HG03060 (cell line): ENCODE measurements around the gene ADGRL3.

Experiments used
- ATAC-seq: cut with Tn5 transposase; IDR thresholded peaks from one replicate; pipeline ENCODE4 v1.9.1; 2021; ENCODE audit warnings: low read depth, moderate number of reproducible peaks; ENCODE audit not compliant: unreplicated experiment

ADGRL3 gene

DNA sequence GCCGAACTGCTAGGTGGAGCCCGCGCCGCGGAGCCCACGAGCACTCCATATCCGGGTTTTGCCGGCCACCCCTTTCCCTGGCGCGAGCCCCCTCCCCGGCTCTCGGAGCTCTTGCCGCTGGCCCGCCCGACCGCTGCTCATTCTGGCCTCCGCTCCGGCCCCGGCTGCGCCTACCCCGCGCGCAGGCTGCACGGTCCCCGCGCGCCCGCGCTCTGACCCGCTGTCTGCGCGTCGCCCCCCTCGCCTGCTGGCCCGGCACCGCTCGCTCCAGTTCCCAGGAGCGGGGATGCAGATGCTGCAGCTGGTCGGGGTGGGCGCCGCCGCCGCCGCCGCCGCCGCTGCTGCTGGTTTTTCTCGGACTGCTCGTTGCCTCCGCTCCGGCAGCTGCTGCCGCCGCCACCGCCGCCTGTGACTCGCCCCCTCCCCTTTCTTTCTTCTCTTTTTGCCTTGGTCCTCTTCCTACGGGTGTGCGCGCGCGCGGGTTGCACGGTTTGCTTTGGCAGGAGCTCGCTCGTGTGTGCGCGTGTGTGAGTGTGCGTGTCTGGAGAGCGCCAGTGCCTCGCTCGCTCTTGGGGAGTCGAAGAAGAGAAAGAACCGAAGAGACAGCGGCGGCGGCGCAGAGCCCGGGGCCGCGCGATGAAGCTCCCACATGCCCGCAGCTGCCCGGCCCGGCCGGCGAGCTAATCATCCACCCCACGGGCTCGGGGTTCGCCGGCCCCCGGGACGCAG, at the start of gene ADGRL3:
ADGRL3 (plus strand) TSS at position 140 of the 729 bp plus-strand sequence.
- ATAC-seq: no peak

DNA sequence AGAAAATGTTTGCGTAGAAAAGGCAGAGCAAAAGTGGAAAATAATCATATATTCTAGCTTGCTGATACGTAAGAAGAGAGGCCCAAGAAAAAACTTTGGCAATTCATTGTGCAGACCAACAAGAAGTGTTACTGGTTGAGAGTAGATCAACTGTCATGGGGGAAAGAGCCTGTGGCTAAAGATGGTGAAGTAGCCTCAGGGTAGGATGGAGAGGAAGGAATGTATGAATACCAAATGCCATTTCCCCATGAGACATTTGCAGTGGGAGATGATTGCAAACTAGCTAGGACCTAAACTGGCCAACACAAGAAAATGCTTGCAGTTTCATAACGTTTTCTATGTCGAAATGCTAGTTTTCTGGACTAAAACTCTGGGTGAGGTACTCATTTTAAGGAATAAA, 47.7 kb upstream of the ADGRL3 start:
- no peak for ATAC-seq

DNA sequence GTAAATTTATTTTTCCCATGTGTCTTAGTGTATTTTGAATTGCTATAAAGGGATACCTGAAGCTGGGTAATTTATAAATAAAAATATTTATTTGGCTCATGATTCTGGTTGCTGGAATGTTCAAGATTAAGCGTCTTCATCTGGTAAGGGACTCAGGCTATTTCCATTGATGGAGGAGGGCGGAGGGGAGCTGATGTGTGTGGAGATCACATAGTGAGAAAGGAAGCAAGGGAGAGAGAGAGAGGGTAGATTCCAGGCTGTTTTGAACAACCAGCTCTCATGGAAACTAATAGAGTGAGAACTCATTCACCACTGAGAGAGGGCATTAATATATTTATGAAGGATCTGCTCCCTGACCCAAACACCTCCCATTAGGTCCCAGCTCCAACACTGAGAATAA, 39.6 kb upstream of the ADGRL3 start:
- ATAC-seq: no peak

DNA sequence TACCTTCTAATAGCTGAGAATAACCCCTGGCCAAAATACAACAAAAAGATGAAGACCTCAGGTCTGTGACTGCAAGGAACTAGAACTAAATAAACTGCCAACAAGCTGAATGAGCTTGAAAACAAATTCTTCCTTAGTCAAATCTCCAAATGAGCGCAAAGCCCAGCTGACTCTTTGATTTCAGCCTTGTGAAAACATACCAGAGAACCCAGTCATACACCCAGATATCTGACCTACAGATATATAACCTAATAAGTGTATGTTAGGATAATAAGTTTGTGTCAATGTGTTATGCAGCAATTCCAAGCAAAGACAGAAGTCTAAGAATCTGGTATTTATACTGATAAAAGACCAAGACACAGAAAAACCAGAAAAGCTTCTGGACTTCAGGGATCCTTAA, 38.0 kb upstream of the ADGRL3 start:
- no peak for ATAC-seq

GRCh38 chr4:61173799-61174198, 26.3 kb upstream of the ADGRL3 start:
- no peak for ATAC-seq

- ATAC-seq: no peak
These were observed 24.6 kb upstream of the ADGRL3 start for GRCh38 chr4:61175495-61175894.

DNA sequence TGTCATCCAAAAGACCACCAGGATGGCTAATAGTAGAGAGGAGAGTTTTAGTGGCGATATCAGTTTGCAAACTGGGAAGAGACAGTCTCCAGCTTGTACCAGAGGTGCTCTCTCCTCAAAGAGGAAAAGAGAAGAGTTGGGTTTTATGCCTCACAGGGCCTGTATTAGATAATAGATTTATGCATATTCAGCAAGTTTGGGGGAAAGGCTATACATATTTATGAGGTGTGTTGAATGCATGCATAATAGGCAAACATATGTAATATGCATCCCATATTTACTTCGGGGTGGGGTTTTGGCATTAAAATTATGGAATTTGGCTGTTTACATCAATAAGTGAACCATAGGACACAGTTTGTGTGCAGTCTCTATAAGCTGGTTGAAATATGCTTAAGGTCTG, 22.8 kb upstream of the ADGRL3 start:
- ATAC-seq: no peak

- no peak for ATAC-seq
These were observed 19.7 kb upstream of the ADGRL3 start for GRCh38 chr4:61180405-61180804.

- ATAC-seq: no peak
These were observed 17.2 kb upstream of the ADGRL3 start for GRCh38 chr4:61182915-61183314.

GRCh38 chr4:61185288-61185687, 14.8 kb upstream of the ADGRL3 start:
- ATAC-seq: no peak

- no peak for ATAC-seq
These were observed 7.7 kb upstream of the ADGRL3 start for GRCh38 chr4:61192392-61192791.

DNA sequence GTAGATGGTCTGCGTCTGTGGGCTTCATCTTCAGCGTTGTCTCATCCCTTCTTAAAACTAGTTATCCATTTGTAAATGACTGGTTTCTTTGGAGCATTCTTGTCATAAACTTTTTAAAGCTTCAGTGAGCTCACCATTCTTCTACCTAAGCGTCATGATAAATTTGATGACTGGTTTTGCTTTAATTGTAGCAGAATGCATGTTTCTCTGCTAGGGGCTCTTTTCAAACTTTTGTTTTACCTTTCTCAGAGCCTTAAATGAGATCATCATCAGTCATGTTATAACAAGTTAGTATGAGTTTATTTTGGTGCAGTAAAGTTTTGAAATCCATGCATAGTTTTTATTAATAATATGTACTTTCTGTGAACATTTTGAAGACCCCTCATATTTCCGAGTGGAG, 6.3 kb upstream of the ADGRL3 start:
- ATAC-seq: no peak

- no peak for ATAC-seq
These were observed 5.6 kb upstream of the ADGRL3 start for GRCh38 chr4:61194571-61194970.

DNA sequence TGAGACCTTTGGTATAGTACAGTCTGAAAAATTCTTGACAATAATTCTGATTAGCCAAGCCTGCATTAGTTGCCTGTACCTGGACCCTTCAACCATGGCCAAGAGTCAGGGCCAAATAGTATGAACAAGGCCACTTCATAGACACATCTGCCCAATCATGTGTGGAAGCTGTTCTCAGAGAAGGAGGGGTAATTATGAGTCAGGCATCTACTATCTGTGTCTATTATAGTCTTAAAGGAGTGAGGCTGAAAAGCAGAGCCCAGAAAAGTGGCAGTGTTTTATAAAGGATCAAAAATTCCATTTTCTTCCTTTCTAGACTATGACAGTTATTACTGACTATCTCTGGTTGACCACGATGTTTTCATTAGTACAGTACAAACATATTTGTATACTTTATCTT, 5.0 kb upstream of the ADGRL3 start:
- no peak for ATAC-seq

DNA sequence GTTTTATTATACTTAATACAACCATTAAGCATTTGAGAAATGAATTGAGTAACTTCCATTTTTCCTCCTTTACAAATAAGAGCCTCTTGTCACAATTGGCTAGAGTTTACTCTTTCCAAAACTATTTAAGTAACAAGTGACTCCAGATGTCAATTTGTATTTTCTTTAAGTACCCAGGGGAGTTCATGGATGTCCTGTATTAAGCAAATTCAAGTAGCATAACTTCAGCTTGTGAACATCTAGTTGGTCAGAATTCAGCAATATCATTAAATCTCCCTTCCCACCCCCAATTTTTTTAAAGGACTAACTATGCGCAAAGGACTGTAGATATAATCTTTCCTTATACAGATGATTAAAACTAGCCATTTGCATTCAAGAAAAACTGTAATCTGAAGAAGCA, 1.4 kb upstream of the ADGRL3 start:
- ATAC-seq: no peak

GRCh38 chr4:61199873-61200186, 296 bp upstream of the ADGRL3 start:
- ATAC-seq: no peak

GRCh38 chr4:61200916-61201526, 895 bp downstream of the ADGRL3 start:
- ATAC-seq: no peak

- ATAC-seq: no peak
These were observed 1.4 kb downstream of the ADGRL3 start for GRCh38 chr4:61201561-61201960.

- no peak for ATAC-seq
These were observed 2.0 kb downstream of the ADGRL3 start for GRCh38 chr4:61201961-61202637.

GRCh38 chr4:61202638-61203435, 2.7 kb downstream of the ADGRL3 start:
- ATAC-seq: no peak

GRCh38 chr4:61203436-61203790, 3.3 kb downstream of the ADGRL3 start:
- ATAC-seq: no peak
